Stomach (tissue), 9 donors: ENCODE measurements around the gene U2AF1. TPM values are rescaled to one million over a fixed set of nuclear protein-coding genes. Genes with fewer than 3 reads are reported as not detected.
"Not testable (repeated sequence)": the region's sequence is repeated elsewhere in the genome, so short reads cannot be mapped to it uniquely, and the experiment has no call there.

Experiments used
- DNase-seq, 2 donors: peaks; one replicate each; pipeline versions ENCODE4 v3.0.0 to v3.0.0-alpha.2; 2013 to 2019
- H3K27ac ChIP-seq, 5 donors: fragments of 200-600 bp in 4 of 5; sonication (generic) in 4 of 5; one replicate each; pipeline ENCODE4 v1.5.1; 2013 to 2019; ENCODE audit warnings: mild to moderate bottlenecking in 1 of 5, moderate library complexity in 1 of 5
- H3K27me3 ChIP-seq, 3 donors: fragments of 200-600 bp; sonication (generic); one replicate each; pipeline ENCODE4 v1.5.1; 2017 to 2019; ENCODE audit warnings: mixed run types in 1 of 3
- H3K36me3 ChIP-seq, 4 donors: fragments of 200-600 bp; sonication (generic); 1 replicate in 3 of 4; 2 replicates in 1 of 4; pipeline ENCODE4 v1.5.1; 2016 to 2019
- H3K4me1 ChIP-seq, 4 donors: fragments of 200-600 bp; sonication (generic); one replicate each; pipeline ENCODE4 v1.5.1; 2016 to 2019
- H3K4me3 ChIP-seq, 4 donors: fragments of 200-600 bp; sonication (generic) in 3 of 4; one replicate each; pipeline ENCODE4 v1.5.1; 2016 to 2019; ENCODE audit warnings: mild to moderate bottlenecking in 1 of 4
- H3K9me3 ChIP-seq, 4 donors: fragments of 200-600 bp; sonication (generic); one replicate each; pipeline ENCODE4 v1.5.1; 2016 to 2019
- WGBS, 5 donors: extraction: QIAGEN DNeasy Blood & Tissue Kit in 3 of 5; methylation state at CpG; one replicate each; pipeline versions ENCODE4 v1.1.5 to v1.1.7; 2013 to 2018; 5-methylcytosine and 5-hydroxymethylcytosine counted together
- intact Hi-C: fragments of 100-400 bp; cut with DNase I; formaldehyde crosslinking; loops from one replicate; pipeline ENCODE4 v1.15.1; 2023; ENCODE audit warnings: low total_unique reads
- polyA plus RNA-seq, 3 donors: library from polyadenylated mRNA; stranded (reverse); fragments of 200-250 nt; gene quantifications; one replicate each; pipeline ENCODE4 v1.2.3, GENCODE V29; 2013
- total RNA-seq, 5 donors: library from RNA; depleted of rRNA; stranded (reverse); fragments of >200 nt; gene quantifications; one replicate each; pipeline versions ENCODE4 v1.1.0 to v1.2.3, GENCODE V29; 2014 to 2016
- donor health status: healthy with polysubstance abuse.
- donor health status: Bipolar disorder and iron deficiency.
- donor health status: healthy.

Gene U2AF1
- total and polyA plus RNA-seq, 8 donors, result 16.1 to 170 (median 40.3) TPM

- H3K27ac ChIP-seq, intact Hi-C loops, H3K4me1 ChIP-seq, H3K36me3 ChIP-seq, DNase-seq, H3K9me3 ChIP-seq, H3K27me3 ChIP-seq, H3K4me3 ChIP-seq: not testable (repeated sequence)
- no CpG with 5 or more reads among the region's 4 CpGs for WGBS, 5 donors
Observed at GRCh38 chr21:43115956-43116355, 8.6 kb upstream of the U2AF1 start.

GRCh38 chr21:43114483-43114882 is 7.1 kb upstream of the U2AF1 start:
- WGBS, 5 donors, result 78 to 85% (median 78%) methylated on average over 3 to 5 of the region's 6 CpGs; no CpG with 5 or more reads in 2 of the 5 donors
- DNase-seq, H3K27ac ChIP-seq, H3K9me3 ChIP-seq, H3K4me3 ChIP-seq, H3K4me1 ChIP-seq, H3K27me3 ChIP-seq, intact Hi-C loops, H3K36me3 ChIP-seq: not testable (repeated sequence)

GRCh38 chr21:43109006-43109405 is 1.6 kb upstream of the U2AF1 start:
- H3K27ac ChIP-seq, H3K27me3 ChIP-seq, H3K36me3 ChIP-seq, H3K4me1 ChIP-seq, intact Hi-C loops, H3K9me3 ChIP-seq, DNase-seq, H3K4me3 ChIP-seq: not testable (repeated sequence)
- no CpG with 5 or more reads among the region's 7 CpGs for WGBS, 5 donors

GRCh38 chr21:43108177-43108576 is 807 bp upstream of the U2AF1 start:
- H3K4me1 ChIP-seq, DNase-seq, H3K27me3 ChIP-seq, H3K36me3 ChIP-seq, H3K4me3 ChIP-seq, H3K9me3 ChIP-seq, intact Hi-C loops, H3K27ac ChIP-seq: not testable (repeated sequence)
- no CpG with 5 or more reads among the region's 17 CpGs for WGBS, 5 donors

GRCh38 chr21:43107794-43108137 is 396 bp upstream of the U2AF1 start:
- intact Hi-C loops, DNase-seq: not testable (repeated sequence)
- WGBS, 5 donors, result no CpG with 5 or more reads among the region's 17 CpGs

GRCh38 chr21:43104642-43105041 is 2.7 kb downstream of the U2AF1 start:
- H3K27me3 ChIP-seq, H3K4me1 ChIP-seq, H3K36me3 ChIP-seq, H3K27ac ChIP-seq, H3K4me3 ChIP-seq, DNase-seq, H3K9me3 ChIP-seq, intact Hi-C loops: not testable (repeated sequence)
- WGBS, 5 donors, result 49 to 71% (median 61%) methylated on average over 2 of the region's 5 CpGs; no CpG with 5 or more reads in 1 of the 5 donors

More at GRCh38 chr21:43107794-43108137, 396 bp upstream of the U2AF1 start:
- H3K4me3 ChIP-seq, H3K4me1 ChIP-seq, H3K27me3 ChIP-seq, H3K9me3 ChIP-seq, H3K27ac ChIP-seq, H3K36me3 ChIP-seq: not testable (repeated sequence)

- DNase-seq, H3K27me3 ChIP-seq, intact Hi-C loops, H3K36me3 ChIP-seq, H3K4me3 ChIP-seq, H3K9me3 ChIP-seq, H3K27ac ChIP-seq, H3K4me1 ChIP-seq: not testable (repeated sequence)
- WGBS, 5 donors, result no CpG with 5 or more reads among the region's 4 CpGs
Observed at GRCh38 chr21:43102281-43102680, 5.1 kb downstream of the U2AF1 start.

- intact Hi-C loops, result not testable (repeated sequence)
- WGBS, 5 donors, result no CpG with 5 or more reads among the region's 5 CpGs
Observed at GRCh38 chr21:43101676-43102075, 5.7 kb downstream of the U2AF1 start.

GRCh38 chr21:43101000-43101399 is 6.4 kb downstream of the U2AF1 start:
- intact Hi-C loops, H3K27me3 ChIP-seq, H3K27ac ChIP-seq, DNase-seq, H3K4me3 ChIP-seq, H3K9me3 ChIP-seq, H3K36me3 ChIP-seq, H3K4me1 ChIP-seq: not testable (repeated sequence)
- no CpG with 5 or more reads among the region's 7 CpGs for WGBS, 5 donors

More at GRCh38 chr21:43101676-43102075, 5.7 kb downstream of the U2AF1 start:
- not testable (repeated sequence) for H3K27me3 ChIP-seq, H3K4me3 ChIP-seq, H3K4me1 ChIP-seq, DNase-seq, H3K27ac ChIP-seq, H3K36me3 ChIP-seq, H3K9me3 ChIP-seq

GRCh38 chr21:43091979-43092614 is 15.3 kb downstream of the U2AF1 start:
- H3K27me3 ChIP-seq, H3K4me3 ChIP-seq, intact Hi-C loops, DNase-seq, H3K4me1 ChIP-seq, H3K27ac ChIP-seq, H3K9me3 ChIP-seq, H3K36me3 ChIP-seq: not testable (repeated sequence)
- no CpG with 5 or more reads among the region's 16 CpGs for WGBS, 5 donors

GRCh38 chr21:43090947-43091346 is 16.4 kb downstream of the U2AF1 start:
- H3K36me3 ChIP-seq, H3K27me3 ChIP-seq, H3K4me1 ChIP-seq, H3K4me3 ChIP-seq, DNase-seq, H3K27ac ChIP-seq, intact Hi-C loops, H3K9me3 ChIP-seq: not testable (repeated sequence)
- WGBS, 5 donors, result 78 to 100% methylated on average over 1 to 2 of the region's 3 CpGs; no CpG with 5 or more reads in 3 of the 5 donors

- DNase-seq, H3K27me3 ChIP-seq, H3K4me1 ChIP-seq, H3K4me3 ChIP-seq, H3K27ac ChIP-seq, H3K9me3 ChIP-seq, intact Hi-C loops, H3K36me3 ChIP-seq: not testable (repeated sequence)
- WGBS, 5 donors, result no CpG with 5 or more reads among the region's 17 CpGs
Observed at GRCh38 chr21:43089463-43089862, 17.9 kb downstream of the U2AF1 start.
